Karpas-422 (cell line): ENCODE data around the gene GFRA1. TPM values are rescaled to one million over a fixed set of nuclear protein-coding genes. Genes with fewer than 3 reads are reported as not detected.

Experiments
- DNase-seq: peaks from one replicate; pipeline ENCODE4 v3.0.0-alpha.2; 2015
- H2AFZ ChIP-seq: fragments of 200-600 bp; sonication (generic); 2 replicates; pipeline ENCODE4 v1.6.1; 2014; ENCODE audit warnings: antibody characterized with exemption, low read length, mixed read lengths
- H3K27ac ChIP-seq: fragments of 200-600 bp; sonication (generic); 2 replicates; pipeline ENCODE4 v1.5.1; 2014; ENCODE audit warnings: mild to moderate bottlenecking, low read length, moderate library complexity
- H3K27me3 ChIP-seq: fragments of 200-600 bp; sonication (generic); 2 replicates; pipeline ENCODE4 v1.6.1; 2014; ENCODE audit warnings: low read length, mixed read lengths
- H3K36me3 ChIP-seq: fragments of 200-600 bp; sonication (generic); 2 replicates; pipeline ENCODE4 v1.6.1; 2014; ENCODE audit warnings: low read length, mixed read lengths; ENCODE audit not compliant: insufficient read depth
- H3K4me1 ChIP-seq: fragments of 200-600 bp; sonication (generic); 2 replicates; pipeline ENCODE4 v1.6.1; 2014; ENCODE audit warnings: mild to moderate bottlenecking, low read length, mixed read lengths
- H3K4me2 ChIP-seq: fragments of 200-600 bp; sonication (generic); 2 replicates; pipeline ENCODE4 v1.6.1; 2014; ENCODE audit warnings: low read length, low read depth, mild to moderate bottlenecking; ENCODE audit not compliant: poor library complexity, severe bottlenecking
- H3K4me3 ChIP-seq: fragments of 200-600 bp; sonication (generic); 2 replicates; pipeline ENCODE4 v1.5.1; 2014; ENCODE audit warnings: mild to moderate bottlenecking, antibody characterized with exemption, low read length, mixed read lengths
- H3K79me2 ChIP-seq: fragments of 200-600 bp; sonication (generic); 2 replicates; pipeline ENCODE4 v1.6.1; 2014; ENCODE audit warnings: mild to moderate bottlenecking, low read length, mixed read lengths
- H3K9ac ChIP-seq: fragments of 200-600 bp; sonication (generic); 2 replicates; pipeline ENCODE4 v1.6.0; 2014; ENCODE audit warnings: low read length
- H3K9me2 ChIP-seq: fragments of 200-600 bp; sonication (generic), shearing (Covaris generic); replicated peaks from 2 replicates; pipeline ENCODE4 v1.6.0; 2014; ENCODE audit warnings: mild to moderate bottlenecking, low read length, moderate library complexity; ENCODE audit not compliant: insufficient read depth
- H3K9me3 ChIP-seq: fragments of 300-700, 200-600 bp; sonication (generic); 2 replicates; pipeline ENCODE4 v1.6.1; 2014; ENCODE audit warnings: low read length, mixed read lengths
- H4K20me1 ChIP-seq: fragments of 200-600 bp; sonication (generic); 2 replicates; pipeline ENCODE4 v1.6.1; 2014; ENCODE audit warnings: mild to moderate bottlenecking, antibody characterized with exemption, low read length, low read depth; ENCODE audit not compliant: insufficient read depth
- total RNA-seq: library from RNA; depleted of rRNA; stranded (reverse); fragments of >200 nt; shearing (Covaris generic); gene quantifications from 2 replicates; pipeline ENCODE4 v1.2.3, GENCODE V29; 2014; ENCODE audit warnings: low replicate concordance

The GFRA1 gene
- total RNA-seq, 1 experiment from 2014 or later = not detected

DNA sequence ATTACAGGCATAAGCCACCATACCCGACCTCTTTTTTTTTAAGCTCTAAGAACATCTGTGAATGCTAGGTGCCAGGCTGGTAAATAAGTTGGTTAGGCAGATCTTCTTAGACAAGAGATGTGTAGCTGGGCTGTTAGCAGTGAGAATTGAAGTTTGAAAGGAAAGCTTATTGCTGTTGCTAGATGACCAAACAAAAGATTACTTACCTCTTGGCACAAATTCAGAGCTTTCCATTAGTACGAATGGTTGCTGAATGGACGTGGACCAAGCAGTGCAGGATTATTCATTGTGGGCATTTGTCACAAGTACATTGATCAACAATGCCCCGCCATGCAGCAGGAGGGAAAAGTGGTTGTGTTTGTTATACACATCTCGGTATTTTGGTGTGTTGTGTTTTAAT, 131.2 kb downstream of the GFRA1 start:
- no peak overlapping the region for H3K9ac ChIP-seq

GRCh38 chr10:116141246-116141645, 131.8 kb downstream of the GFRA1 start:
- no peak overlapping the region for H3K4me2 ChIP-seq
- H3K79me2 ChIP-seq = no peaks in the 10 kb centered on the region
- no peak overlapping the region for H2AFZ ChIP-seq
- H3K27me3 ChIP-seq = no peaks in the 10 kb centered on the region
- H3K9ac ChIP-seq = no peak overlapping the region
- H3K36me3 ChIP-seq = no peaks in the 10 kb centered on the region
- DNase-seq = no peak
- no peaks in the 10 kb centered on the region for H3K9me3 ChIP-seq
- H3K27ac ChIP-seq = no peak overlapping the region
- H3K4me1 ChIP-seq = no peaks in the 10 kb centered on the region
- no peak overlapping the region for H3K4me3 ChIP-seq
- no peaks in the 10 kb centered on the region for H4K20me1 ChIP-seq
- H3K9me2 ChIP-seq = no peaks in the 10 kb centered on the region

More for the DNA sequence above, 131.2 kb downstream of the GFRA1 start:
- Histone ChIP-seq H4K20me1 (no peaks in the 10 kb centered on the region), H3K79me2 (no peaks in the 10 kb centered on the region), H3K36me3 (no peaks in the 10 kb centered on the region), H3K4me2 (no peak overlapping the region), H3K9me2 (no peaks in the 10 kb centered on the region), H3K9me3 (no peaks in the 10 kb centered on the region), H2AFZ (no peak overlapping the region), H3K4me1 (no peaks in the 10 kb centered on the region), H3K27me3 (no peaks in the 10 kb centered on the region), H3K4me3 (no peak overlapping the region), H3K27ac (no peak overlapping the region)
- no peak for DNase-seq

GRCh38 chr10:116139886-116140285, 133.1 kb downstream of the GFRA1 start:
- H4K20me1 ChIP-seq = no peaks in the 10 kb centered on the region
- no peaks in the 10 kb centered on the region for H3K27me3 ChIP-seq
- H3K36me3 ChIP-seq = no peaks in the 10 kb centered on the region
- no peak for DNase-seq
- H3K4me2 ChIP-seq = no peak overlapping the region
- no peaks in the 10 kb centered on the region for H3K9me3 ChIP-seq
- H3K4me1 ChIP-seq = no peaks in the 10 kb centered on the region
- no peak overlapping the region for H3K4me3 ChIP-seq
- H3K9ac ChIP-seq = no peak overlapping the region
- no peak overlapping the region for H3K27ac ChIP-seq
- H3K9me2 ChIP-seq = no peaks in the 10 kb centered on the region
- H3K79me2 ChIP-seq = no peaks in the 10 kb centered on the region
- H2AFZ ChIP-seq = no peak overlapping the region

- H3K36me3 ChIP-seq = no peaks in the 10 kb centered on the region
- no peak overlapping the region for H3K4me3 ChIP-seq
- H3K27me3 ChIP-seq = no peaks in the 10 kb centered on the region
- no peaks in the 10 kb centered on the region for H4K20me1 ChIP-seq
- H3K9ac ChIP-seq = no peak overlapping the region
- no peaks in the 10 kb centered on the region for H3K4me1 ChIP-seq
- H2AFZ ChIP-seq = no peak overlapping the region
- H3K9me3 ChIP-seq = no peaks in the 10 kb centered on the region
- no peaks in the 10 kb centered on the region for H3K9me2 ChIP-seq
- DNase-seq = no peak
- H3K27ac ChIP-seq = no peak overlapping the region
- no peak overlapping the region for H3K4me2 ChIP-seq
- H3K79me2 ChIP-seq = no peaks in the 10 kb centered on the region
Measured at GRCh38 chr10:116138897-116139296, 134.1 kb downstream of the GFRA1 start.

- no peaks in the 10 kb centered on the region for H3K36me3 ChIP-seq
- H3K9me3 ChIP-seq = no peaks in the 10 kb centered on the region
- no peak overlapping the region for H3K9ac ChIP-seq
- H3K4me1 ChIP-seq = no peaks in the 10 kb centered on the region
- H2AFZ ChIP-seq = no peak overlapping the region
- no peak overlapping the region for H3K4me2 ChIP-seq
- DNase-seq = no peak
- H3K79me2 ChIP-seq = no peaks in the 10 kb centered on the region
- no peak overlapping the region for H3K27ac ChIP-seq
- no peaks in the 10 kb centered on the region for H3K27me3 ChIP-seq
- no peak overlapping the region for H3K4me3 ChIP-seq
- H4K20me1 ChIP-seq = no peaks in the 10 kb centered on the region
- H3K9me2 ChIP-seq = no peaks in the 10 kb centered on the region
Measured at GRCh38 chr10:116136261-116136660, 136.7 kb downstream of the GFRA1 start.

GRCh38 chr10:116134322-116134721, 138.7 kb downstream of the GFRA1 start:
- no peaks in the 10 kb centered on the region for H3K9me2 ChIP-seq
- H3K9ac ChIP-seq = no peak overlapping the region
- no peaks in the 10 kb centered on the region for H3K4me1 ChIP-seq
- H3K36me3 ChIP-seq = no peaks in the 10 kb centered on the region
- H3K4me3 ChIP-seq = no peak overlapping the region
- DNase-seq = no peak
- no peaks in the 10 kb centered on the region for H3K27me3 ChIP-seq
- H3K79me2 ChIP-seq = no peaks in the 10 kb centered on the region
- no peaks in the 10 kb centered on the region for H4K20me1 ChIP-seq
- no peak overlapping the region for H3K4me2 ChIP-seq
- no peak overlapping the region for H3K27ac ChIP-seq
- no peaks in the 10 kb centered on the region; the same call in 1 of the 2 replicates for H3K9me3 ChIP-seq
- no peak overlapping the region for H2AFZ ChIP-seq

DNA sequence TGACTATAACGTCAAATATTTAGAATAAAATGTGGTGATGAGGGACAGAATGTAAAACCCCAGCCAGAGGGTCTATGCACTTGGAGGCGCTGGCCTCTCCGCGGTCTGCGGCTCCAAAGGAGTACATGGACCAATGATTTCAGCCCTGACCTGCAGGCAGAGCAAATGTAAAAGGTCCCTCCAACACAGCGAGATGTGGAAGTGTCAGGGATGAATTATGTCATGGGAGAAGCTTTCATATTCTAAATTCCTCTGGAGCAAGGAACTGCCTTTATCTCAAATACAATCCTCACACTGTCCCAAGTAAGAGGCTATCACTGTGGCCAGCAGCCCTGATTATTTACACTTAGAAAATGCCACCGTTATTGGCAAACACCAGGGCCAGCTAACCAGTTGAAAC, 139.4 kb downstream of the GFRA1 start:
- Histone ChIP-seq H3K27me3 (no peaks in the 10 kb centered on the region), H3K36me3 (no peaks in the 10 kb centered on the region), H3K4me1 (no peaks in the 10 kb centered on the region), H3K9me2 (no peaks in the 10 kb centered on the region), H3K9ac (no peak overlapping the region), H3K4me3 (no peak overlapping the region), H3K9me3 (no peaks in the 10 kb centered on the region; the same call in 1 of the 2 replicates), H3K79me2 (no peaks in the 10 kb centered on the region), H3K4me2 (no peak overlapping the region), H2AFZ (no peak overlapping the region), H3K27ac (no peak overlapping the region), H4K20me1 (no peaks in the 10 kb centered on the region)
- DNase-seq = no peak

GRCh38 chr10:116132780-116133399, 140.1 kb downstream of the GFRA1 start:
- Histone ChIP-seq H3K9ac (no peak overlapping the region), H3K4me2 (no peak overlapping the region), H3K27me3 (no peaks in the 10 kb centered on the region), H3K27ac (no peak overlapping the region), H3K4me1 (no peaks in the 10 kb centered on the region), H3K36me3 (no peaks in the 10 kb centered on the region), H3K9me3 (no peaks in the 10 kb centered on the region; the same call in 1 of the 2 replicates), H2AFZ (no peak overlapping the region), H4K20me1 (no peaks in the 10 kb centered on the region), H3K9me2 (no peaks in the 10 kb centered on the region), H3K79me2 (no peaks in the 10 kb centered on the region), H3K4me3 (no peak overlapping the region)
- DNase-seq = no peak
